Endothelial cell (in vitro differentiated cells): ENCODE data around the gene KRTAP10-11. TPM values are rescaled to one million over a fixed set of nuclear protein-coding genes. Genes with fewer than 3 reads are reported as not detected.

Experiments
- DNase-seq: peaks from one replicate; pipeline ENCODE4 v3.0.0; 2021; ENCODE audit warnings: low spot score
- H3K27ac Mint-ChIP-seq: one replicate; pipeline ENCODE4 v1.8.0; 2021; ENCODE audit warnings: mixed read lengths, inconsistent platforms; ENCODE audit not compliant: unreplicated experiment
- H3K27me3 Mint-ChIP-seq: one replicate; pipeline ENCODE4 v1.8.0; 2021; ENCODE audit warnings: mild to moderate bottlenecking, moderate library complexity, mixed read lengths, inconsistent platforms; ENCODE audit not compliant: unreplicated experiment
- H3K36me3 Mint-ChIP-seq: one replicate; pipeline ENCODE4 v1.8.0; 2021; ENCODE audit warnings: mild to moderate bottlenecking, low read depth, mixed read lengths, inconsistent platforms; ENCODE audit not compliant: unreplicated experiment
- H3K4me1 Mint-ChIP-seq: one replicate; pipeline ENCODE4 v1.8.0; 2021; ENCODE audit warnings: mild to moderate bottlenecking, mixed read lengths, inconsistent platforms; ENCODE audit not compliant: unreplicated experiment
- H3K4me3 Mint-ChIP-seq: one replicate; pipeline ENCODE4 v1.8.0; 2021; ENCODE audit warnings: mild to moderate bottlenecking, mixed read lengths, inconsistent platforms; ENCODE audit not compliant: unreplicated experiment
- H3K9me3 Mint-ChIP-seq: one replicate; pipeline ENCODE4 v1.8.0; 2021; ENCODE audit warnings: mixed read lengths, inconsistent platforms; ENCODE audit not compliant: unreplicated experiment
- total RNA-seq: library from RNA; stranded (reverse); fragmentation: NEBNext Ultra II Directional; extraction: Animal tissue kit (Norgen Biotek cat#: 25700); gene quantifications from one replicate; pipeline ENCODE4 v1.2.1, GENCODE V29; 2021; ENCODE audit not compliant: unreplicated experiment
- TF ChIP-seq, protein P1 (sequence below): fragments of 200-600 bp; sonication (generic); IDR thresholded peaks from one replicate; pipeline ENCODE4 v1.5.0; 2021; ENCODE audit warnings: antibody characterized with exemption; ENCODE audit not compliant: unreplicated experiment

Gene KRTAP10-11
- total RNA-seq, 1 donor from 2014 or later = not detected

GRCh38 chr21:44654576-44655175 is 8.5 kb downstream of the KRTAP10-11 start, which contains the start of gene KRTAP12-4:
Gene KRTAP12-4 (minus strand): TSS chr21:44654659. CDS start chr21:44654614, 45 bp downstream.
- peaks cover 7% of the 10 kb centered on the region for H3K4me1 Mint-ChIP-seq
- TF ChIP-seq, protein P1, sequence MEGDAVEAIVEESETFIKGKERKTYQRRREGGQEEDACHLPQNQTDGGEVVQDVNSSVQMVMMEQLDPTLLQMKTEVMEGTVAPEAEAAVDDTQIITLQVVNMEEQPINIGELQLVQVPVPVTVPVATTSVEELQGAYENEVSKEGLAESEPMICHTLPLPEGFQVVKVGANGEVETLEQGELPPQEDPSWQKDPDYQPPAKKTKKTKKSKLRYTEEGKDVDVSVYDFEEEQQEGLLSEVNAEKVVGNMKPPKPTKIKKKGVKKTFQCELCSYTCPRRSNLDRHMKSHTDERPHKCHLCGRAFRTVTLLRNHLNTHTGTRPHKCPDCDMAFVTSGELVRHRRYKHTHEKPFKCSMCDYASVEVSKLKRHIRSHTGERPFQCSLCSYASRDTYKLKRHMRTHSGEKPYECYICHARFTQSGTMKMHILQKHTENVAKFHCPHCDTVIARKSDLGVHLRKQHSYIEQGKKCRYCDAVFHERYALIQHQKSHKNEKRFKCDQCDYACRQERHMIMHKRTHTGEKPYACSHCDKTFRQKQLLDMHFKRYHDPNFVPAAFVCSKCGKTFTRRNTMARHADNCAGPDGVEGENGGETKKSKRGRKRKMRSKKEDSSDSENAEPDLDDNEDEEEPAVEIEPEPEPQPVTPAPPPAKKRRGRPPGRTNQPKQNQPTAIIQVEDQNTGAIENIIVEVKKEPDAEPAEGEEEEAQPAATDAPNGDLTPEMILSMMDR = no peak
- no peak within 1 kb of the TSS for H3K4me3 Mint-ChIP-seq
- H3K36me3 Mint-ChIP-seq = peaks cover 13% of the 10 kb centered on the region
- no peak within 1 kb of the TSS for H3K27ac Mint-ChIP-seq
- no peaks in the 10 kb centered on the region for H3K9me3 Mint-ChIP-seq
- DNase-seq = no peak
- H3K27me3 Mint-ChIP-seq = peaks cover 8% of the 10 kb centered on the region

DNA sequence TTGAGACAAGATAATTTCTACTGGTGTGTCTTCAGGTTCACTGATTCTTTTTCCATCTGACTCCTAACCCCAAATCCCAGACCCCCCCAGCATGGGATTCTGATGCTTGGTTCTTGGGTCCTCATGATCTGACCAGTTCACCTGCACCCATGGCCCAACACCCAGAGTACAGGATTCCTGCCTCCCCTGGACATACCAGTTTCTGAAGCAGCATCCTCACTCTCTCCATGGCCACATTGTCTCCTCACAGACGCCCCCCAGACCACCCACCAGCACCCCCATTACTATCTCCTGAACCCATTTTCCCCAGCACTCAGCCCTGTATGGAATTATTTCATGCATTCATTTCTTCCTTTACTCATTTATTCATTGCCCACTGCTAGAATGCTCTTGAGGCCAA is 10.7 kb downstream of the KRTAP10-11 start:
- Mint-ChIP-seq H3K27me3 (peaks cover 3% of the 10 kb centered on the region), H3K4me1 (peaks cover 7% of the 10 kb centered on the region), H3K27ac (no peak overlapping the region), H3K4me3 (no peak overlapping the region), H3K36me3 (peaks cover 13% of the 10 kb centered on the region), H3K9me3 (no peaks in the 10 kb centered on the region)
- TF ChIP-seq, protein P1 = no peak
- no peak for DNase-seq

DNA sequence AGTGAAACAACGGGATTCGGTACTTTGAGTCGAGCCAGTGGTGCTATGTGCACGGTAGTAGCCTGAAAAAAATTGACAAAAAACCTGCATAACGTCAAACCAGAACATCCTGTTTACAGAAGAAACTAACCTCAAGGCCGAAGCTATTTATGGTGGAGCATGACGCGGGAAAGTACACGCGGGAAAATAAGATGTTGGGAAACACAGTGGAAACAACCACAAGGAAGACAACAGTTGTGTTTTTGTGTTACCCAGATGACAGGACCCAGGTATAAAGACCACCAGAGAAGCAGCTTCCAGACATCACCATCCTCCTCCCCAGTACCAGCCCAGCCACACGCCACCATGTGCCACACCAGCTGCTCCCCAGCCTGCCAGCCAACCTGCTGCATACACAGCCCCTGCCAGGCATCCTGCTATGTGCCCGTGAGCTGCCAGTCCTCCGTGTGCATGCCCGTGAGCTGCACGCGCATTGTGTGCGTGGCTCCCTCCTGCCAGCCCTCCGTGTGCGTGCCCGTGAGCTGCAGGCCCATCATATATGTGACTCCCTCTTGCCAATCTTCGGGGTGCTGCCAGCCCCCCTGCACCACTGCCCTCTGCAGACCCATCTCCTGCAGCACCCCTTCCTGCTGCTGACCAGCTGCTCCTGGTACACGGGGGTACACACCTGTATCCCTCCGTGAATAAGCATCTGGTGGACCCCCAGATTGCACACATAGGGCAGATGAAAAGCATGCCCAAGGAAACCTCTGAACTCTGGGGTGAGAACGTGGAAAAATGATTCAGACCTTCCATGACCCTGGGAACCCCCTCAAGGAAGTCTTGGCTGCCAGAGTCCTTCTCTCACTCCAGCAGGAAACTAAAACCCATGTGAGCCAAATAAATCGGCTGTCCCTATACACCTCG is 11.7 kb downstream of the KRTAP10-11 start, which contains the start of gene KRTAP12-3:
KRTAP12-3 (plus strand) TSS at position 298 of the 906 bp plus-strand sequence; CDS start at position 346, 48 bp downstream.
- Mint-ChIP-seq H3K27ac (no peak within 1 kb of the TSS), H3K36me3 (peaks cover 13% of the 10 kb centered on the region), H3K4me1 (peaks cover 7% of the 10 kb centered on the region), H3K9me3 (no peaks in the 10 kb centered on the region), H3K27me3 (peaks cover 3% of the 10 kb centered on the region), H3K4me3 (no peak within 1 kb of the TSS)
- TF ChIP-seq, protein P1 = no peak
- no peak for DNase-seq

DNA sequence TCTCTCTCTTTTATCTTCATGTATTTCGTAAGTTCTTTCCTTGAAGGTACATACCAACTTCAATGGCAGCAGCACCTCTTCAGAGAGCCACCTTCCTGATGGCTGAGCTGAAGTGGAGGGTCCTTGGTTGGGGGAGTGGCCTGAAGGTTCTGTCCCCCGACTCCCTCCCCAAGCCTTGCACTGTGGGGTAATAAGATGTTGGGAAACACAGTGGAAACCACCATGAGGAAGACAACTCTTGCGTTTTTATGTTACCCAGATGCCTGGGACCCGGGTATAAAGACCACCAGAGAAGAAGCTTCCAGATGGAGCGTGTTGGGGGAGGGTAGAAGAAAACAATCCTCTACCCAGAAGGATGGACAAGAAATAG is 12.3 kb downstream of the KRTAP10-11 start:
- peaks cover 3% of the 10 kb centered on the region for H3K27me3 Mint-ChIP-seq
- H3K4me3 Mint-ChIP-seq = no peak overlapping the region
- peaks cover 13% of the 10 kb centered on the region for H3K36me3 Mint-ChIP-seq
- H3K9me3 Mint-ChIP-seq = no peaks in the 10 kb centered on the region
- TF ChIP-seq, protein P1 = no peak
- H3K4me1 Mint-ChIP-seq = peaks cover 7% of the 10 kb centered on the region
- no peak for DNase-seq
- H3K27ac Mint-ChIP-seq = no peak overlapping the region
